ENCODE data around the gene MAGI3.
"Not testable (repeated sequence)": the region's sequence is repeated elsewhere in the genome, so short reads cannot be mapped to it uniquely, and the experiment has no call there.

MAGI3 gene

GRCh38 chr1:113401067-113401466 lies 10.8 kb downstream of the MAGI3 start:
- no peak for DNase-seq

GRCh38 chr1:113401728-113402127 lies 11.4 kb downstream of the MAGI3 start:
- DNase-seq = no peak

GRCh38 chr1:113403065-113403464 lies 12.8 kb downstream of the MAGI3 start:
- DNase-seq = no peak

GRCh38 chr1:113405573-113405972 lies 15.3 kb downstream of the MAGI3 start:
- DNase-seq = no peak

- DNase-seq = not testable (repeated sequence)
These were observed 15.8 kb downstream of the MAGI3 start for GRCh38 chr1:113406149-113406548.

- no peak for DNase-seq
These were observed 19.0 kb downstream of the MAGI3 start for GRCh38 chr1:113409363-113409762.

- DNase-seq = not testable (repeated sequence)
These were observed 21.7 kb downstream of the MAGI3 start for GRCh38 chr1:113412020-113412419.

GRCh38 chr1:113415310-113416070 lies 25.2 kb downstream of the MAGI3 start:
- no peak for DNase-seq

- DNase-seq = not testable (repeated sequence)
These were observed 25.8 kb downstream of the MAGI3 start for GRCh38 chr1:113416071-113416470.

GRCh38 chr1:113416496-113416895 lies 26.2 kb downstream of the MAGI3 start:
- no peak for DNase-seq

GRCh38 chr1:113422315-113423068 lies 32.2 kb downstream of the MAGI3 start:
- no peak for DNase-seq

GRCh38 chr1:113423826-113424225 lies 33.5 kb downstream of the MAGI3 start:
- no peak for DNase-seq

GRCh38 chr1:113429461-113430153 lies 39.3 kb downstream of the MAGI3 start:
- DNase-seq = no peak

GRCh38 chr1:113433184-113433583 lies 42.9 kb downstream of the MAGI3 start:
- no peak for DNase-seq

GRCh38 chr1:113434081-113434873 lies 44.0 kb downstream of the MAGI3 start:
- DNase-seq = no peak

GRCh38 chr1:113434874-113435175 lies 44.5 kb downstream of the MAGI3 start:
- DNase-seq = no peak

GRCh38 chr1:113437554-113438341 lies 47.4 kb downstream of the MAGI3 start:
- DNase-seq = no peak

- no peak for DNase-seq
These were observed 48.4 kb downstream of the MAGI3 start for GRCh38 chr1:113438505-113439276.

- DNase-seq = no peak
These were observed 49.0 kb downstream of the MAGI3 start for GRCh38 chr1:113439277-113439670.

GRCh38 chr1:113442131-113442530 lies 51.8 kb downstream of the MAGI3 start:
- no peak for DNase-seq

GRCh38 chr1:113444857-113445256 lies 54.5 kb downstream of the MAGI3 start:
- DNase-seq = no peak

Data from CD4-positive, alpha-beta T cell treated with Interferon alpha-2 for 1 hour (primary cell).